Endothelial cell of umbilical vein (primary cell): ENCODE results near the gene SMURF2. TPM values are rescaled to one million over a fixed set of nuclear protein-coding genes. Genes with fewer than 3 reads are reported as not detected.

Experiments
- BruUV-seq: library from RNA; stranded (reverse); fragments of 400-500 nt; replicated peaks from 2 replicates; lab custom pipeline; 2021; lab: Mats Ljungman, UMichigan
- CTCF ChIA-PET: fragments of 300-600, 350-600 bp; sonication (Branson Sonifier 250); formaldehyde crosslinking; loops from one replicate; lab custom pipeline; 2021; ENCODE audit warnings: antibody characterized with exemption, inconsistent platforms; lab: Charles Lee
- POLR2A ChIA-PET: fragments of 300-600, 350-600 bp; sonication (Branson Sonifier 250); formaldehyde crosslinking; loops from one replicate; lab custom pipeline; 2021; ENCODE audit warnings: antibody characterized with exemption, inconsistent platforms; lab: Charles Lee
- DNase-seq: peaks from one replicate; pipeline ENCODE4 v3.0.0-alpha.2; 2011; ENCODE audit warnings: low read depth, low spot score
- FAIRE-seq: peaks from 2 replicates; lab custom pipeline; 2011; peaks lifted over from hg19 to GRCh38; lab: Jason Lieb, UNC
- H2AFZ ChIP-seq: 2 replicates; pipeline ENCODE4 v1.6.0; 2012; ENCODE audit warnings: low read depth, low read length, control low read depth, inconsistent platforms
- H3K27ac ChIP-seq: 2 replicates; pipeline ENCODE4 v1.5.1; 2011; ENCODE audit warnings: low read depth, mild to moderate bottlenecking, control low read depth, low read length, moderate library complexity; ENCODE audit not compliant: insufficient read depth
- H3K27me3 ChIP-seq, 2 experiments: 2 replicates each; pipeline versions ENCODE4 v1.6.0 to v1.6.1; 2011; ENCODE audit warnings: low read length in 2 of 2, mixed read lengths in 1 of 2; ENCODE audit not compliant: control insufficient read depth in 2 of 2, insufficient read depth in 2 of 2
- H3K36me3 ChIP-seq, 2 experiments: 2 replicates in 1 of 2; 3 replicates in 1 of 2; pipeline ENCODE4 v1.5.1; 2011; ENCODE audit warnings: low read length in 2 of 2, mild to moderate bottlenecking in 1 of 2, moderate library complexity in 1 of 2; ENCODE audit not compliant: control insufficient read depth in 2 of 2, insufficient read depth in 2 of 2; ENCODE audit errors: extremely low read depth in 1 of 2
- H3K4me1 ChIP-seq: 3 replicates; pipeline ENCODE4 v1.5.1; 2011; ENCODE audit warnings: mild to moderate bottlenecking, low read length; ENCODE audit not compliant: control insufficient read depth, insufficient read depth; ENCODE audit errors: extremely low read depth
- H3K4me2 ChIP-seq: 2 replicates; pipeline ENCODE4 v1.6.1; 2011; ENCODE audit warnings: low read length, control low read depth, mixed read lengths; ENCODE audit not compliant: insufficient read depth
- H3K4me3 ChIP-seq, 3 experiments: fragments of 200-600 bp in 1 of 3; sonication (generic), shearing (Covaris generic) in 1 of 3; replicated peaks in 1 of 3; 2 replicates each; pipeline ENCODE4 v1.5.1; 2011 to 2016; ENCODE audit warnings: control low read depth in 3 of 3, low read length in 3 of 3, mild to moderate bottlenecking in 2 of 3, inconsistent platforms in 1 of 3, low read depth in 1 of 3, moderate library complexity in 1 of 3; ENCODE audit not compliant: insufficient read depth in 1 of 3
- H3K79me2 ChIP-seq: 2 replicates; pipeline ENCODE4 v1.6.0; 2012; ENCODE audit warnings: low read length, inconsistent platforms; ENCODE audit not compliant: control insufficient read depth, insufficient read depth
- H3K9ac ChIP-seq: replicated peaks from 2 replicates; pipeline ENCODE3; 2011; ENCODE audit warnings: low read length, control low read depth; ENCODE audit not compliant: insufficient read depth; ENCODE audit errors: extremely low read depth
- H3K9me1 ChIP-seq: replicated peaks from 3 replicates; pipeline ENCODE4 v1.6.0; 2011; ENCODE audit warnings: mild to moderate bottlenecking, low read length; ENCODE audit not compliant: control insufficient read depth, insufficient read depth; ENCODE audit errors: extremely low read depth
- H3K9me3 ChIP-seq: replicated peaks from 2 replicates; pipeline ENCODE4 v1.5.1; 2012; ENCODE audit warnings: low read length, inconsistent platforms; ENCODE audit not compliant: control insufficient read depth, insufficient read depth
- H4K20me1 ChIP-seq: replicated peaks from 2 replicates; pipeline ENCODE3; 2011; ENCODE audit warnings: mild to moderate bottlenecking, low read length; ENCODE audit not compliant: control insufficient read depth, insufficient read depth; ENCODE audit errors: extremely low read depth
- CTCF ChIP-seq, 2 donors: IDR thresholded peaks; 1 replicate in 1 of 2; 2 replicates in 1 of 2; pipeline ENCODE4 v1.5.1; 2011; ENCODE audit warnings: low read length in 2 of 2, mild to moderate bottlenecking in 2 of 2, moderate library complexity in 2 of 2, control low read depth in 1 of 2, inconsistent platforms in 1 of 2, low read depth in 1 of 2; ENCODE audit not compliant: insufficient read depth in 1 of 2; ENCODE audit errors: extremely low read depth in 1 of 2
- EZH2 ChIP-seq: IDR thresholded peaks from 2 replicates; pipeline ENCODE4 v1.6.1; 2012; ENCODE audit warnings: borderline replicate concordance, low read depth, mild to moderate bottlenecking, moderate library complexity, low read length, inconsistent platforms; ENCODE audit not compliant: severe bottlenecking
- FOS ChIP-seq: IDR thresholded peaks from 2 replicates; pipeline ENCODE4 v1.6.1; 2011; ENCODE audit warnings: mild to moderate bottlenecking, low read length, moderate library complexity, borderline replicate concordance; ENCODE audit not compliant: insufficient read depth
- GATA2 ChIP-seq: IDR thresholded peaks from 2 replicates; pipeline ENCODE4 v1.7.0; 2011; ENCODE audit warnings: low read depth, mild to moderate bottlenecking, moderate library complexity, mixed read lengths, low read length; ENCODE audit not compliant: insufficient read length, insufficient read depth
- JUN ChIP-seq: IDR thresholded peaks from 2 replicates; pipeline ENCODE4 v1.6.1; 2011; ENCODE audit warnings: borderline replicate concordance, low read depth; ENCODE audit not compliant: insufficient read length, insufficient read depth
- MAX ChIP-seq: IDR thresholded peaks from 2 replicates; pipeline ENCODE4 v1.6.1; 2011; ENCODE audit not compliant: insufficient read depth, insufficient read length
- MYC ChIP-seq: IDR thresholded peaks from one replicate; pipeline ENCODE4 v1.6.1; 2011; ENCODE audit warnings: mild to moderate bottlenecking, low read depth, low read length
- POLR2A ChIP-seq: IDR thresholded peaks from 2 replicates; pipeline ENCODE4 v1.6.1; 2012; ENCODE audit warnings: low read depth, mild to moderate bottlenecking, control low read depth, low read length
- POLR2AphosphoS5 ChIP-seq: IDR thresholded peaks from 2 replicates; pipeline ENCODE4 v1.6.1; 2012; ENCODE audit warnings: low read depth, mild to moderate bottlenecking, control low read depth, low read length, moderate library complexity; ENCODE audit not compliant: insufficient read depth
- dilution Hi-C: fragments of 300-500 bp; cut with MboI; formaldehyde crosslinking; loops from one replicate; pipeline ENCODE4 v1.15.0; 2019; ENCODE audit warnings: low sequenced_read_pairs; ENCODE audit not compliant: extremely low pct_ligation_motif_present
- intact Hi-C: fragments of 100-400 bp; cut with micrococcal nuclease; formaldehyde crosslinking; loops from one replicate; pipeline ENCODE4 v1.10.0; 2022
- polyA plus RNA-seq, 4 experiments: library from polyadenylated mRNA; depleted of rRNA in 3 of 4; stranded (reverse) in 3 of 4; unstranded in 1 of 4; fragments of >200 nt; gene quantifications; 2 replicates each; pipeline versions ENCODE4 v1.2.1 to v1.2.3, GENCODE V29; 2011 to 2012; ENCODE audit warnings: missing spikeins in 1 of 4
- total RNA-seq: library from RNA; stranded (reverse); gene quantifications from 2 replicates; pipeline ENCODE4 v1.2.3, GENCODE V29; 2021

SMURF2 gene
- total and polyA plus RNA-seq, 2 donors (not counting 3 experiments of a cell fraction or from before 2014, with no cell fraction given), result 32.9 to 105 TPM

- no TSS peak for BruUV-seq
- Histone ChIP-seq H3K27ac (peak overlapping the region; percentile 34), H3K4me3 (no peak overlapping the region), H3K9ac (no peak overlapping the region), H3K4me2 (peak overlapping the region; percentile 45), H3K79me2 (peaks cover 95% of the 10 kb centered on the region), H2AFZ (no peak overlapping the region), H3K9me1 (no peaks in the 10 kb centered on the region), H3K9me3 (no peaks in the 10 kb centered on the region), H4K20me1 (peaks cover 10% of the 10 kb centered on the region), H3K27me3 (no peaks in the 10 kb centered on the region), H3K4me1 (peaks cover 13% of the 10 kb centered on the region), H3K36me3 (no peaks in the 10 kb centered on the region)
- TF ChIP-seq POLR2A (peak; percentile 34), JUN (peak; percentile 36), MYC (no peak), POLR2AphosphoS5 (no peak), MAX (no peak), EZH2 (no peak), GATA2 (no peak), CTCF (IDR thresholded peaks at IDR 0.05; ENCODE audit: extremely low read depth in 1 of 2, insufficient read depth in 1 of 2, low read depth in 1 of 2, low read length in 2 of 2) (no peak), FOS (peak; percentile 54)
- intact Hi-C loops, result loop anchor here (2.0 kb wide), 1 partner anchor 14 kb away; no protein-coding TSS in a partner anchor
- dilution Hi-C loops, result no loop called here
- ChIA-PET POLR2A (no interaction called here), CTCF (no interaction called here)
- DNase-seq, result peak; percentile 55
- FAIRE-seq, result no peak
Observed at GRCh38 chr17:64608571-64608981, 53.5 kb downstream of the SMURF2 start.
